ENCODE results near the gene DNM2. TPM values are rescaled to one million over a fixed set of nuclear protein-coding genes. Genes with fewer than 3 reads are reported as not detected.

DNM2 gene
- total RNA-seq, 1 donor: 102 TPM

GRCh38 chr19:10683064-10683426 lies 34.8 kb upstream of the DNM2 start:
- TF ChIP-seq CTCF (IDR thresholded peaks at IDR 0.05; ENCODE audit: extremely low read depth, low read depth, low read length): no peak
- Histone ChIP-seq H3K4me3 (ENCODE audit: insufficient read depth, low read length) (no peak overlapping the region), H3K27me3 (ENCODE audit: insufficient read depth, low read length) (no peaks in the 10 kb centered on the region), H3K4me2 (ENCODE audit: insufficient read depth, low read length) (no peak overlapping the region), H2AFZ (ENCODE audit: low read length) (no peak overlapping the region), H3K36me3 (ENCODE audit: insufficient read depth, low read length) (peaks cover 93% of the 10 kb centered on the region), H3K79me2 (ENCODE audit: insufficient read depth, low read length) (peaks cover 85% of the 10 kb centered on the region), H4K20me1 (ENCODE audit: insufficient read depth, low read length) (peaks cover 52% of the 10 kb centered on the region), H3K9me3 (ENCODE audit: low read depth, low read length) (no peaks in the 10 kb centered on the region), H3K27ac (ENCODE audit: low read depth, low read length) (no peak overlapping the region), H3K4me1 (ENCODE audit: insufficient read depth, low read length) (peaks cover 5% of the 10 kb centered on the region)
- DNase-seq (ENCODE audit: insufficient read length, low spot score, missing footprints): peak; percentile 52

- Histone ChIP-seq H3K4me3 (ENCODE audit: insufficient read depth, low read length) (no peak overlapping the region), H3K79me2 (ENCODE audit: insufficient read depth, low read length) (peaks cover 86% of the 10 kb centered on the region), H3K27me3 (ENCODE audit: insufficient read depth, low read length) (no peaks in the 10 kb centered on the region), H3K4me1 (ENCODE audit: insufficient read depth, low read length) (peaks cover 5% of the 10 kb centered on the region), H3K36me3 (ENCODE audit: insufficient read depth, low read length) (peaks cover 93% of the 10 kb centered on the region), H4K20me1 (ENCODE audit: insufficient read depth, low read length) (peaks cover 49% of the 10 kb centered on the region), H2AFZ (ENCODE audit: low read length) (no peak overlapping the region), H3K4me2 (ENCODE audit: insufficient read depth, low read length) (no peak overlapping the region), H3K27ac (ENCODE audit: low read depth, low read length) (no peak overlapping the region), H3K9me3 (ENCODE audit: low read depth, low read length) (no peaks in the 10 kb centered on the region)
- peak; percentile 21 for DNase-seq (ENCODE audit: insufficient read length, low spot score, missing footprints)
- no peak for TF ChIP-seq CTCF (IDR thresholded peaks at IDR 0.05; ENCODE audit: extremely low read depth, low read depth, low read length)
Observed at GRCh38 chr19:10683582-10683981, 34.3 kb upstream of the DNM2 start.

- Histone ChIP-seq H3K4me1 (ENCODE audit: insufficient read depth, low read length) (peaks cover 10% of the 10 kb centered on the region), H3K36me3 (ENCODE audit: insufficient read depth, low read length) (peaks cover 93% of the 10 kb centered on the region), H2AFZ (ENCODE audit: low read length) (no peak overlapping the region), H3K27me3 (ENCODE audit: insufficient read depth, low read length) (no peaks in the 10 kb centered on the region), H4K20me1 (ENCODE audit: insufficient read depth, low read length) (peaks cover 52% of the 10 kb centered on the region), H3K27ac (ENCODE audit: low read depth, low read length) (no peak overlapping the region), H3K79me2 (ENCODE audit: insufficient read depth, low read length) (peaks cover 82% of the 10 kb centered on the region), H3K4me3 (ENCODE audit: insufficient read depth, low read length) (no peak overlapping the region), H3K4me2 (ENCODE audit: insufficient read depth, low read length) (no peak overlapping the region), H3K9me3 (ENCODE audit: low read depth, low read length) (no peaks in the 10 kb centered on the region)
- no peak for TF ChIP-seq CTCF (IDR thresholded peaks at IDR 0.05; ENCODE audit: extremely low read depth, low read depth, low read length)
- peak; percentile 43 for DNase-seq (ENCODE audit: insufficient read length, low spot score, missing footprints)
Observed at GRCh38 chr19:10685210-10685609, 32.7 kb upstream of the DNM2 start.

- peaks cover 73% of the 10 kb centered on the region for H3K79me2 ChIP-seq (ENCODE audit: insufficient read depth, low read length)
- peaks cover 93% of the 10 kb centered on the region for H3K36me3 ChIP-seq (ENCODE audit: insufficient read depth, low read length)
- DNase-seq (ENCODE audit: insufficient read length, low spot score, missing footprints): peak; percentile 67
- H3K4me2 ChIP-seq (ENCODE audit: insufficient read depth, low read length): no peak overlapping the region
- TF ChIP-seq CTCF (IDR thresholded peaks at IDR 0.05; ENCODE audit: extremely low read depth, low read depth, low read length): no peak
- H3K27ac ChIP-seq (ENCODE audit: low read depth, low read length): peak overlapping the region; percentile 90
- no peak overlapping the region for H3K4me3 ChIP-seq (ENCODE audit: insufficient read depth, low read length)
- no peaks in the 10 kb centered on the region for H3K9me3 ChIP-seq (ENCODE audit: low read depth, low read length)
- H3K27me3 ChIP-seq (ENCODE audit: insufficient read depth, low read length): no peaks in the 10 kb centered on the region
- H4K20me1 ChIP-seq (ENCODE audit: insufficient read depth, low read length): peaks cover 59% of the 10 kb centered on the region
- peaks cover 10% of the 10 kb centered on the region for H3K4me1 ChIP-seq (ENCODE audit: insufficient read depth, low read length)
- no peak overlapping the region for H2AFZ ChIP-seq (ENCODE audit: low read length)
Observed at GRCh38 chr19:10686193-10686592, 31.7 kb upstream of the DNM2 start.

Data from osteoblast (primary cell).